ENCODE results near the gene SYT15.
"Not testable (repeated sequence)": the region's sequence is repeated elsewhere in the genome, so short reads cannot be mapped to it uniquely, and the experiment has no call there.

DNA sequence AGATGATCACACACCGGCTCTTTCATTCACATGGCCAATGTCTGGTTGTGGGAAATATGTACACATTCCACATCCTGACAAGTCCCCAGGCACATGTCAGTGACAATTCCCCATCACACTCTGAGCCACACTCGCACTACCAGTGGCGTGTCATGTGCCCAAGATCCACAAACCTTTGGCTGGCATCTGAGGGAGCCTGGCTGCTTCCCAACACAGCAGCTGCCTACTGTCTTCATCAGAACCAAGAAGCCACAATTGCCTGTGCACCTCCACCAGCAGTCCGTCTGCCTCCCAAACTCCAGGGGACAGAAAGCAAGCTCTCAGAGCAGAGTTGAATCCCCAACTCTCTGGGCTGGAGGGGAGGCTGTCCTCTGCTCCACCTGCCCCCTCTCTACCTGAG lies 6.2 kb upstream of the SYT15 start:
- not testable (repeated sequence) for TF ChIP-seq CTCF (conservative IDR thresholded peaks at IDR 0.05); ZFX (IDR thresholded peaks at IDR 0.05)
